NCI-H1092 (cell line): Measurements from ENCODE around the gene GALNS.
"Not testable (repeated sequence)": the region's sequence is repeated elsewhere in the genome, so short reads cannot be mapped to it uniquely, and the experiment has no call there.

Source experiments
- DNase-seq: peaks from one replicate; lab custom pipeline; 2025; lab: John Stamatoyannopoulos, UW

GALNS gene

GRCh38 chr16:88804552-88805339 is 52.0 kb downstream of the GALNS start:
- DNase-seq: no peak

- DNase-seq: no peak
Measured at GRCh38 chr16:88804173-88804551, 52.6 kb downstream of the GALNS start.

- DNase-seq: peak; percentile 73
Measured at GRCh38 chr16:88803264-88803987, 53.3 kb downstream of the GALNS start, which contains the start of gene CDT1. TSS of gene CDT1 (plus strand) at chr16:88803789. CDS start at chr16:88803832, 43 bp downstream.

- no peak for DNase-seq
Measured at GRCh38 chr16:88800277-88800592, 56.5 kb downstream of the GALNS start.

- no peak for DNase-seq
Measured at GRCh38 chr16:88799569-88800276, 57.0 kb downstream of the GALNS start.

GRCh38 chr16:88798772-88799455 is 57.8 kb downstream of the GALNS start:
- peak; percentile 50 for DNase-seq

GRCh38 chr16:88798073-88798472 is 58.7 kb downstream of the GALNS start:
- DNase-seq: no peak

GRCh38 chr16:88796278-88796677 is 60.5 kb downstream of the GALNS start:
- no peak for DNase-seq

GRCh38 chr16:88793251-88793954 is 63.3 kb downstream of the GALNS start:
- DNase-seq: no peak

GRCh38 chr16:88792668-88793250 is 64.0 kb downstream of the GALNS start:
- DNase-seq: no peak

- DNase-seq: no peak
Measured at GRCh38 chr16:88792078-88792550, 64.6 kb downstream of the GALNS start.

- no peak for DNase-seq
Measured at GRCh38 chr16:88790312-88791211, 66.2 kb downstream of the GALNS start.

GRCh38 chr16:88789594-88789993 is 67.2 kb downstream of the GALNS start:
- DNase-seq: no peak

GRCh38 chr16:88788749-88789148 is 68.0 kb downstream of the GALNS start:
- DNase-seq: not testable (repeated sequence)

GRCh38 chr16:88787579-88788314 is 69.0 kb downstream of the GALNS start:
- DNase-seq: no peak

GRCh38 chr16:88785106-88785924 is 71.4 kb downstream of the GALNS start, which contains the start of gene PIEZO1:
TSS of gene PIEZO1 (minus strand) at chr16:88785220. CDS start at chr16:88784964, 256 bp downstream.
- no peak for DNase-seq

GRCh38 chr16:88784856-88785105 is 72.0 kb downstream of the GALNS start:
- no peak for DNase-seq

- DNase-seq: no peak
Measured at GRCh38 chr16:88784074-88784855, 72.5 kb downstream of the GALNS start.
